Right lobe of liver (tissue), 6 donors: Measurements from ENCODE around the gene VAV2. TPM values are rescaled to one million over a fixed set of nuclear protein-coding genes. Genes with fewer than 3 reads are reported as not detected.

Experiments used
- ATAC-seq, 4 donors: fragments of 200-7000 bp; cut with Tn5 transposase; one replicate each; pipeline ENCODE4 v1.9.1; 2020; ENCODE audit warnings: mild to moderate bottlenecking in 4 of 4, moderate library complexity in 4 of 4
- DNase-seq, 3 donors: peaks; one replicate each; pipeline ENCODE4 v3.0.0-alpha.2; 2020
- H3K27ac ChIP-seq, 3 donors: fragments of 200-600 bp; one replicate each; pipeline ENCODE4 v1.8.0; 2022
- H3K27me3 ChIP-seq, 2 donors: fragments of 200-600 bp; one replicate each; pipeline ENCODE4 v1.8.0; 2022
- H3K36me3 ChIP-seq, 4 donors: fragments of 200-600 bp; sonication (generic) in 1 of 4; one replicate each; pipeline versions ENCODE4 v1.5.1 to v1.8.0; 2017 to 2022; ENCODE audit warnings: control low read depth in 1 of 4
- H3K4me1 ChIP-seq, 4 donors: fragments of 200-600 bp; sonication (generic) in 1 of 4; one replicate each; pipeline versions ENCODE4 v1.5.1 to v1.8.0; 2017 to 2022; ENCODE audit warnings: control low read depth in 1 of 4
- H3K4me3 ChIP-seq, 3 donors: fragments of 200-600 bp; one replicate each; pipeline ENCODE4 v1.8.0; 2022
- H3K9me3 ChIP-seq, 4 donors: fragments of 200-600 bp; sonication (generic) in 1 of 4; one replicate each; pipeline versions ENCODE4 v1.5.1 to v1.8.0; 2017 to 2022; ENCODE audit warnings: control low read depth in 1 of 4
- POLR2A ChIP-seq: fragments of 450-650 bp; IDR thresholded peaks from one replicate; pipeline ENCODE4 v1.6.1; 2017; ENCODE audit warnings: antibody characterized with exemption, mild to moderate bottlenecking
- WGBS: methylation state at CpG from one replicate; pipeline ENCODE4 v1.1.6; 2018; ENCODE audit warnings: low coverage, low lambda C conversion rate; ENCODE audit not compliant: insufficient coverage; ENCODE audit errors: missing lambda C conversion rate; 5-methylcytosine and 5-hydroxymethylcytosine counted together
- intact Hi-C, 2 donors: fragments of 100-400 bp; cut with DNase I; formaldehyde crosslinking; loops; one replicate each; pipeline versions ENCODE4 v1.11.2 to v1.14.1; 2022
- total RNA-seq, 6 experiments: library from RNA; depleted of rRNA in 2 of 6; stranded (reverse); fragments of >200 nt in 2 of 6; fragmentation: NEBNext Ultra II Directional in 3 of 6; extraction: Animal tissue kit (Norgen Biotek cat#: 25700) in 3 of 6; gene quantifications; one replicate each; pipeline versions ENCODE4 v1.1.0 to v1.2.4, GENCODE V29; 2016 to 2023
- TF ChIP-seq, protein P1 (sequence below), 4 donors: fragments of 200-600 bp in 3 of 4; fragments of 450-650 bp in 1 of 4; IDR thresholded peaks; one replicate each; pipeline versions ENCODE4 v1.5.1 to v1.8.0; 2016 to 2022; ENCODE audit warnings: antibody characterized with exemption in 4 of 4, mild to moderate bottlenecking in 2 of 4
- donor health status: DM: no; HTN: yes; CAD: no.
- donor health status: DM: no; HTN: no; CAD: no.
- donor health status: DM: no; HTN: no; CAD: no.
- donor health status: DM: no; HTN: yes; CAD: no.
- donor health status: DM: no; HTN: yes; CAD: no.

The VAV2 gene
- total RNA-seq, 6 experiments from 2014 or later, result 30.1 to 44.3 (median 34.9) TPM

GRCh38 chr9:133981589-133981957 is 10.6 kb downstream of the VAV2 start:
- Histone ChIP-seq H3K27ac (no peak overlapping the region), H3K4me3 (no peak overlapping the region), H3K9me3 (no peaks in the 10 kb centered on the region), H3K4me1 (peaks cover 0 to 53% (median 23%) of the 10 kb centered on the region in 4 donors), H3K36me3 (no peaks in the 10 kb centered on the region), H3K27me3 (no peaks in the 10 kb centered on the region)
- TF ChIP-seq, protein P1, sequence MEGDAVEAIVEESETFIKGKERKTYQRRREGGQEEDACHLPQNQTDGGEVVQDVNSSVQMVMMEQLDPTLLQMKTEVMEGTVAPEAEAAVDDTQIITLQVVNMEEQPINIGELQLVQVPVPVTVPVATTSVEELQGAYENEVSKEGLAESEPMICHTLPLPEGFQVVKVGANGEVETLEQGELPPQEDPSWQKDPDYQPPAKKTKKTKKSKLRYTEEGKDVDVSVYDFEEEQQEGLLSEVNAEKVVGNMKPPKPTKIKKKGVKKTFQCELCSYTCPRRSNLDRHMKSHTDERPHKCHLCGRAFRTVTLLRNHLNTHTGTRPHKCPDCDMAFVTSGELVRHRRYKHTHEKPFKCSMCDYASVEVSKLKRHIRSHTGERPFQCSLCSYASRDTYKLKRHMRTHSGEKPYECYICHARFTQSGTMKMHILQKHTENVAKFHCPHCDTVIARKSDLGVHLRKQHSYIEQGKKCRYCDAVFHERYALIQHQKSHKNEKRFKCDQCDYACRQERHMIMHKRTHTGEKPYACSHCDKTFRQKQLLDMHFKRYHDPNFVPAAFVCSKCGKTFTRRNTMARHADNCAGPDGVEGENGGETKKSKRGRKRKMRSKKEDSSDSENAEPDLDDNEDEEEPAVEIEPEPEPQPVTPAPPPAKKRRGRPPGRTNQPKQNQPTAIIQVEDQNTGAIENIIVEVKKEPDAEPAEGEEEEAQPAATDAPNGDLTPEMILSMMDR (IDR thresholded peaks at IDR 0.05), result no peak
- TF ChIP-seq POLR2A, result no peak
- WGBS, result 91% methylated on average over 9 of the region's 14 CpGs
- peak; percentile 15 to 48 (median 31) for DNase-seq
- intact Hi-C loops, result no loop called here
- ATAC-seq, result no peak

DNA sequence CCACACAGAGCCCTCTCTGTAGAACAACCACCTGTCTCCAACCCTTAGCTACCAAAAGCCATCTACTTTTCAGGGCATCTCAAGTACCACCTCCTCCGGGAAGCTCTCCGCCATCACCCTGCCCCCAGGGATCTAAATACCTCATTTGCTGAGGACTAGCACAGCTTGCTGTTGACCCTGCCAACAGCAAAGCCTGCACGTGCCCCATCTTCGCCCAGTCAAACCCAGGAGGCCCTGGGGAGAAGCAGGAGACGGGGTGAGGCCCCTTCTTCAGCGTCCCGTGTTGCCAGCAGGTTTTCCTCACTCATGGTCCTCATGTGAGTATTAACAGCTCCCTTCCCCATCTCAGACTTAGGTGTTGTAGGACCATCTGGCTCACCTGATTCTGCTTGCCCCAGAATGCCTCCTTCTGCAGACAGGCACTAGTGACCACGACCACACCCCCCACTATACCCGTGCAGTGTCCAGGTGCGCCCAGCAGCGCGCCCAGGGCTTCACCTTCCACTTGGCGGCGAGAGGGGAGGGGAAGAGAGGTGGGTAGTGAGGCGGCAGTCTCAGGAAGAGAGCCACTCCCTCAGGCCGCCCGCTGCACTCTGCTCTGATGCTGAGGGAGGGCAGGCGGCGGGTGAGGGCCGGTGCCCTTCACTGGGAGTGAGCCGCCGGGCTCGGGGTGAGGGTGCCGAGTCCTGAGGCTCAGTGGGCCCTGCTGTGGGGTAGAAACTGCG is 11.1 kb downstream of the VAV2 start:
- DNase-seq (peak; percentile 15 to 42 (median 42)), ATAC-seq (no peak)
- Histone ChIP-seq H3K36me3 (no peaks in the 10 kb centered on the region), H3K4me3 (no peak overlapping the region), H3K4me1 (peaks cover 0 to 53% (median 23%) of the 10 kb centered on the region in 4 donors), H3K27ac (no peak overlapping the region), H3K9me3 (no peaks in the 10 kb centered on the region), H3K27me3 (no peaks in the 10 kb centered on the region)
- WGBS, result 77% methylated on average over 7 of the region's 25 CpGs
- intact Hi-C loops, result no loop called here
- no peak for TF ChIP-seq POLR2A
- TF ChIP-seq, protein P1 (IDR thresholded peaks at IDR 0.05), result no peak

DNA sequence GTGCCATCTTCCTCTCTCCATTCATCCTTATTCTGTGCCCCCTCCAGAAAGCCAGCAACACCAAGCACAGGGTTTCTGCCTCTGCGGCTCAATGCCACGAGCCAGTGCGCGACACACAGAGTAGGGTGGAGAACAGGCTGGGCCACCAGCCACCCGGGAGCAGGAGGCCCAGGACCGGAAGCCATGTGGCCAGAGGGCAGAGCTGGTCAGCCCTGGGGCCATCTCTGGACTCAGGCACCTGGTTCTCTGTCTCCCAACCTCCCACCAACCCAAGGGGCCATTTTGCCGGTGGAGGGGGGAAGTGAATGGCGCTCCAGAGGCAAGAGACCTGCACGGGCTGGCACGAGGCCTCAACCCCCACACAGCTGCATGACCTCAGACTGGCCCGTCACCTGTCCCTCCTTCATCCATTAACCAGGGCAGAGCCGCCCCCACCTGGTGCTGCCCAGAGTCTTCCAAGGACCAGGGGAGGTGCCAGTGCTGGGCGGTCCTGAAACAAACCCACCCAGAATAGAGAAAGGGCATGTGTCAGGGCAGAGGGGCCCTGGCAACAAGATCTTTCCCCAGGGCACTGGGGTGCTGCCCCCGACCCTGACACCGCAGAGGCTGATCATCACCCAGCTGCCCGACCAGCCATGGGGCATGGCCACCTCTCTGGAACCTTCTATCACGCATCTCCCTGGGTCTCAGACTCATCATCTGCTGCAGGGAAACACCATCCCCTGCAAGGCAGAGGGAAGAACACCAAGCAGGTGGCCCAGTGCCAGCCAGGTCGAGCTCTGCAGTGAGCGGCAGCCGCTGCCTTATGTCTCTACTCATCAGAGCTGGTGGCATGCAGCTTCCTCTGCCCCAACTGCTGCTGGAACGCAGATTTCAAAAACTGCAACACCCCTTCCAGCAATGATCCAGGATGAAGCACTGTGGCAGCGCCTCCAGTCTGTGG is 11.9 kb downstream of the VAV2 start:
- DNase-seq (peak; percentile 65 to 73 (median 72)), ATAC-seq (peak; percentile 45 to 60 (median 56))
- 42% methylated on average over 9 of the region's 22 CpGs for WGBS
- peak overlapping the region; percentile 70 to 86 (median 80) for H3K27ac ChIP-seq
- peaks cover 0 to 57% (median 23%) of the 10 kb centered on the region in 4 donors for H3K4me1 ChIP-seq
- intact Hi-C loops, result loop anchor here in 1 of 2 donors (10.0 kb wide), 1 partner anchor 95 kb away; no protein-coding TSS in a partner anchor
- H3K36me3 ChIP-seq, result no peaks in the 10 kb centered on the region
- H3K4me3 ChIP-seq, result peak overlapping the region in 2 of 3 donors; percentile 39
- no peaks in the 10 kb centered on the region for H3K27me3 ChIP-seq
- no peaks in the 10 kb centered on the region for H3K9me3 ChIP-seq
- TF ChIP-seq POLR2A, result no peak
- TF ChIP-seq, protein P1 (IDR thresholded peaks at IDR 0.05), result no peak

GRCh38 chr9:133979273-133979920 is 12.7 kb downstream of the VAV2 start:
- Histone ChIP-seq H3K4me3 (peak overlapping the region in 2 of 3 donors; percentile 39), H3K36me3 (no peaks in the 10 kb centered on the region), H3K27ac (peak overlapping the region; percentile 70 to 86 (median 80)), H3K9me3 (no peaks in the 10 kb centered on the region), H3K4me1 (peaks cover 0 to 65% (median 27%) of the 10 kb centered on the region in 4 donors), H3K27me3 (no peaks in the 10 kb centered on the region)
- WGBS, result 0% methylated on average over 2 of the region's 37 CpGs
- TF ChIP-seq, protein P1 (IDR thresholded peaks at IDR 0.05), result no peak
- TF ChIP-seq POLR2A, result no peak
- ATAC-seq (peak; percentile 71 to 78 (median 75)), DNase-seq (peak; percentile 78 to 84 (median 80))
- intact Hi-C loops, result loop anchor here in 1 of 2 donors (10.0 kb wide), 1 partner anchor 95 kb away; no protein-coding TSS in a partner anchor
